HG02571 (cell line): Measurements from ENCODE around the gene RAB4A.
"Not testable (repeated sequence)": the region's sequence is repeated elsewhere in the genome, so short reads cannot be mapped to it uniquely, and the experiment has no call there.

Experiments
- ATAC-seq: cut with Tn5 transposase; IDR thresholded peaks from one replicate; pipeline ENCODE4 v1.9.1; 2021; ENCODE audit warnings: mild to moderate bottlenecking, moderate library complexity; ENCODE audit not compliant: unreplicated experiment

Gene RAB4A

DNA sequence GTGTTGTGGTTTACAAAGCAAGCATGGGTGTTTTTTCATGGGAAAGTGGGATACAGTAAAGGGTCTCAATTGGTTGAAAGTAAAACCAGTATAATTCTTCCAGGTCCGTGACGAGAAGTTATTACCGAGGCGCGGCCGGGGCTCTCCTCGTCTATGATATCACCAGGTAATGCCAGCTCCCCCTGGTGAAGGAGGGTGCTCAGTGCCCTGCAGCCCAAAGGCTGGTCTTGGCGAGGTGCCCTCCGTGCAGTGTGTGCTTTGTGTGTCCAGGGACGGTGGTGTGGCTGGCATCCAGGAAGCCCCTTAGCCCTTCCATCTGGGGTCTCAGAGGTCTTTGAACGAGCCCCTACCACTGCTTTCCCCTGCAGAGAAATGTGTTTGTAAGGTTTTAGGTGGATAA is 24.8 kb downstream of the RAB4A start:
- ATAC-seq, result no peak

DNA sequence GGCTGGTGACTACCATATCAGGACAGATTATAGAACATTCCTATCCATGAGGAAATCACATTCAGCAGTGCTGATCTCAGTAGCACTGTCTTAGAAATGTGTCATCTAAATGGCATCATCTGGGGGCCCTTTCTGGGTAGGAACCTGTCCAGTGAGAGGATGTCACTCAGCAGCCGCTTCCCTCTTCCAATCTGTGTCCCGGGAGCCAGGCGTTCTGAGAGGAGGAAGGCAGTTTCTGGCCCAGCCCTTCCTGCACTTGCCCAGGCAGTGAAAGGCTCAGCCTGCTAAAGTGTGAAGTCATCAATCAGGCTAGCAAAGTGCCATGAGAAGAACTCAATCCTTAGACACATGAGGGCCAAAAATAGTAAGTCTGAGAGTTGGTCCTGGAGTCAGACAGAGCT is 25.6 kb downstream of the RAB4A start:
- ATAC-seq, result no peak

DNA sequence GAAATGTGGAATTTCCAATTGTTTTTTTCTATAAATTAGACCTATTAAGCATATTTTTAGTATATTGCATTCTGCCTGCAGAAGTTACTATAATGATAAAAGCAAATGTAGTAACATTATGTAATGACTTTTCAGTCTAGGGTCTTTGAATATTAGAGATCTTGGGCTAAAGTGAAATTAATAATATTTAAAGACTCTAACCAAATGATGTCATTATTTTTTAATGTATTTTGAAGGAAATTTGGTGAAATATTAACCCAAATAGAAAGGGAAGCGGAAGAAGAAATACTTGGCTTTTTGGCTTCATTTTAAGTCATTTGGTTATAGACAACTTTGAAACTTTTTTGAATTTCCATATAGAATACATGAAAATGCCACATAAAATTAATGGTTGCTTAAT is 26.8 kb downstream of the RAB4A start:
- no peak for ATAC-seq

DNA sequence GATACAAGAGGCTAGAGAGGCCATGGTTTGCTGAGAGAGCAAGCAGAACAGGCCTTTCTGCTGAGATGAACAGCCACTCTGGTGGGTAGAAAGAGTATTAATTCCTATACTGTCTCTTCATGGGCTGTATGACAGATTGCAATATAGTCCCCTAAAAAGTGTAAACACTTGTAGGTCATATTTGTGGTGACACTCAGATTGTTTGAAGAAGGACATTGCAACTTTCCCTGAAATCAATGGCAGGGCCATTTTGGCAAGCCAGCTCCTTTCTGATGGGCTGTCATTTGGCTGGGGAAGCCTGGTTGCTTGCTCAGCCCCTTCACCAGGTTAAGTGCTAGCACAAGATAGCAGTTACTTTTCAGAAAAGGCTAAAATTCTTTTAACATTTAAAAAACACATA is 27.5 kb downstream of the RAB4A start:
- ATAC-seq, result no peak

DNA sequence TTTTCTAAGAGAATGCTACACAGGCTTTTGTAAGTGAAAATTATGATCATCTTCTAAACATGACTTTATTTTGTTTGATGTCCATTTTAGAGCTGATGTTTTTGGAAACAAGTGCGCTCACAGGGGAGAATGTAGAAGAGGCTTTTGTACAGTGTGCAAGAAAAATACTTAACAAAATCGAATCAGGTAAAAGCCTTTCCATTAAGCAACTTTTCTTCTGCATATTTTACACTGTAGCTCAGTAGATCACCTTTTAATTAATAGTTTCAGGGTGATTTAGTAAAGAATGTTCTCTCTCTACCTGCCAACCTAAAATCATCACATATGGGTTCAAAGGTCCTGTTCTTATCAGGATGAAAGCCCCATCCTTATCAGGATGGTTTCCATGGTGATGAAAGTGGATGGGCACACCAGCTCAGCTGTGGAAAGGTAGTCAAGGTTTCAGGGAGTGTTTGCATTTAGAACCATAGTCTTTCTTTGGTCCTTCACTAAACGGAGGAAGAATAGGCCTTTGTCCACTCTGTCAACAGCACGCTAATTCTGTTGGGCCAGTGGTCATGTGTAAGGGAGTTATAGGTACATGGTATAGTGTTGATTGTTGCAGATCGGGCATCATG is 28.1 kb downstream of the RAB4A start:
- ATAC-seq, result no peak

DNA sequence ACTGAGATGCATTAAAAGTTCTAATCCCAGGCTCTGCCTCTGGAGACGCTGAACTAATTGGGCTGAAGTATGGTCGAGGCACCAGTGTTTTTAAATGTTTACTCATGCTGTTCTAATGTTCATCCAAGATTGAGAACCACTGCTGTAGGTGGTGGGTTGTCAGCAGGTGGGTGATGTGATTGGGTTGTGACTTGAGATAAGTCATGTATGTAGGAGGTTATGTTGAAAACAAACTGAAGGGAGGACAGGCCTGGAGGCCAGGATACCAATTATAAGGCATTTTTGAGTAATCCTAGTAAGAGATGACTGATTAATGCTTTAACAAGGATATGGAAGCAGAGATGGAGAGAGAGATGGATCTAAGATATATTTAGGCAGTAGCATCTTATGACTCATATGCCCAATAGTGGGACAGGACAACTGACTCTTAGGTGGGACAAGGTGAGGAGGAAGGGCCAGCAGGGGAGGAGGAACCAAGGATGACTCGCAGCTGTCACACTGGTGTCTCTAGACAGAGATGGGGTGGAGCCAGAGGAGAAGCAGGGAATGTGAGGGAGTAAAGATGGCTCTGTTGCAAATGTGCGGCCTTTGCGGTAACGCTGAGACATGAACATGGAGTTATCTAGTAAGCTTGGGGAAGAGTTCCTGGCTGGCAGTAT is 29.3 kb downstream of the RAB4A start:
- ATAC-seq, result no peak

DNA sequence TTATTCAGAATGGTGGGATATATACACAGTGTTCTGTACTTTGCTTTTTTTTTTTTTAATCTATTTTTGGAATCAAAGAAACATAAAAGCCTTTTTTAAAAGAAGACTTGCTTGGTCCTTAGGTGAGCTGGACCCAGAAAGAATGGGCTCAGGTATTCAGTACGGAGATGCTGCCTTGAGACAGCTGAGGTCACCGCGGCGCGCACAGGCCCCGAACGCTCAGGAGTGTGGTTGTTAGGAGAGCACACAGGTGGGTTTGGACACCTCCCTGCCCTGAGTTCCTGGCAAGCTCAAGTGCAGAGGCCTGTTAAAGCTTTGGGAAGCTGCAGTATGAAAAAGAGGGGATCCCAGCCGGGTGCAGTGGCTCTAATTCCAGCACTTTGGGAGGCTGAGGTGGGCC is 31.8 kb downstream of the RAB4A start:
- no peak for ATAC-seq

DNA sequence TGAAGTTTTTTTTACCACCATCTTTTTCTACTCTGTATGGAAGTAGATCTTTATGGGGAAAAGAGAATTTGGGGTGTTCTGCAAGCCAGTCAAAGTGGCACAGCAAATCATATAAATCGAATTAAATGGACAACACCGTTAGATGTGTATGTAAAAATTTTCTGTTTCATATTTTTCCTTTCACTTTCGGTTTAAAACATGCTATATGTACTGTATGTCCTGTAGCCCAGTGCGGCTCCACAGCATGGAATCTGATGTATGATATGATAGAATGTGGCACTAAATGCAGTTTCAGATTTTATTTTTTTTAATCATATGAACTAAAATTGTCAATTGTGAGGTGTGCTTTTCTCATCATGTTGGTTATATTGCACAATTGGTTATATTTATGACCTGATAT is 32.9 kb downstream of the RAB4A start:
- no peak for ATAC-seq

DNA sequence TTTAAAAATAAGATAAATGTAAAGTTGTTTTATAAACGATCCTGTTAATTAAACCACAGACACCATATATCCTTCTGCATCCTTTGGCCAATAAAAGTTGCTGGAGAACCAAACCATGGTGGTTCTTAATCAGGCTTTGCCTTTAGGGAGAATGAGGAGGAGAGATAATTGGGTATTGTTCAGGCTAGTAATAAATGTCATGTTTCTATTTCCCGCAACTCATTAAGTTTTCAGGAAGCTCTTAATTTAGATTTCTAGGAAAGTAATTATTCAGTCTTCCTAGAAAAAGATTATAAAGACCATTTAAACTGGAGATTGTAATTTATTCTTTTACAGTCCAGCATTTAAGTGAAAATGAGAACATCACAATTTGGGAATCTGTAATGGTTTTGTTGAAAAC is 34.5 kb downstream of the RAB4A start:
- ATAC-seq, result no peak

DNA sequence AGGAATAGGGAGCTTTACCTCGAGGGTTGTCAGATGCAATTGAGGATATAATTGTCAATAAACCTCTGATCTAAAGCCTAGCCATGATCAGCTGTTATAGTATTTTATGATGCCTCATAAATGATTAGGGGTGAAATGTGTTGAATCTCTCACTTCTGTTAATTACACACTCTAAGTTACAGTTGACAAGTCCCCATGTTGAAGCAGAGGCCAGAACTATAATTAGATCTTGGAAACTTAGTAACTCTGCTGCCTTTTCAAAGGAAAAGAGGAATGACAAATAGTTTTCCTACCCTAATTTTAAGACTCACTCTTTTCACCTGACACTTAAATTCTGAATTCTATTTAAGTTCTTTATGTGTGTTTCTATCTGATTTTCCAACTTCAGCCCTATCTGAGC is 38.2 kb downstream of the RAB4A start:
- ATAC-seq, result no peak

DNA sequence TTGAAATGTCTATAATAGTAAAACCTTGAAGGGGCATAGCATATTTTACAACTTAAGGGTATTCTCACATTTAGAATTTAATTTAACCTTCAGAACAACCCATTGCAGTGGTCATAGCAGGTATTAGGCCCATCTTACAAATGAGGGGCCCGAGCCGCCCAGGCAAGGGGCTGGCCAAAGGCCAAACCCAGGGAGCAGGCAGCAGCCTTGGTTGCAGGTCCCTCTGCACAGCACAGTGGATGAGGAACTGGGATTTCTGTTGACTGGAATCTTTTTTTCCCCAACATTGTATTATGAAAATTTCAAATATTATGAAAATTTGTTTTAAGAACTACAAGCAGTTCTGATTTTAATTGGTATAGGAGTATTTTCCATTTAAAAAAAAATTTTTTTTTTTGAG is 38.8 kb downstream of the RAB4A start:
- no peak for ATAC-seq

DNA sequence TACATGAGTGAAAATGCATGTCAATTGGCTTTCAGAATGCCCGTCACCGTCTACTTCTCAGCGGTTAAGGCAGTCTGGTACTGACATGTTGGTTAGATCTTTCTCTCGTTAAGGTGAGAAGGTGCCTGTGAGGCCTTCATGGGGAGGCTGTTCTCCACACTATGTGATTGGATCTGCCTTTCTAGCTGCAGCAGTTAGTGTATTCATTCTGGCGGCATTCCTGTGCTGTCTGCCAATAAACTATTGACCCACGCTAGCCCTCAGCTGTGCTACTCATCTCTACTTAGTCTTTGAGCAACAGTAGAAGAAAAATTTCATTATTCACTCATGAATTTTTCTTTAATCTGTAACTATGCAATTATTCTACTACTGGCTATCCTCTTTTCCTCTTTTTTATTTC is 39.9 kb downstream of the RAB4A start:
- ATAC-seq, result no peak

DNA sequence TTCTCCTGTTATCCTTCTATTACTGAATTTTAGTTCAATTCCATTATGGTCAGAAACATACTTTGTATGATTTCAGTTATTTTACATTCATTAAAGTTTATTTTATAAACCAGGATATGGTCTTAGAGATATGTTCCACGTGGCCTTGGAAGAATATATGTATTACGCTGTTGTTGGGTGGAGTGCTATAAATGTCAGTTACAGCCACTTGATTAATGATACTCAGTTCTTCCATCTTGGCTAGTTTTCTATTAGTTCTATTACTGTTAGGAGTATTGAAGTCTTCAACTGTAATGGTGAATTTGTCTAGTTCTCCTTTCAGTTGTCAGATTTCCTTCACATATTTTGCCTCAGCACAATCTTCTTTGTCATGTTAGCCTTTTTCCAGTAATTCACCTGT is 45.3 kb downstream of the RAB4A start:
- ATAC-seq, result no peak

DNA sequence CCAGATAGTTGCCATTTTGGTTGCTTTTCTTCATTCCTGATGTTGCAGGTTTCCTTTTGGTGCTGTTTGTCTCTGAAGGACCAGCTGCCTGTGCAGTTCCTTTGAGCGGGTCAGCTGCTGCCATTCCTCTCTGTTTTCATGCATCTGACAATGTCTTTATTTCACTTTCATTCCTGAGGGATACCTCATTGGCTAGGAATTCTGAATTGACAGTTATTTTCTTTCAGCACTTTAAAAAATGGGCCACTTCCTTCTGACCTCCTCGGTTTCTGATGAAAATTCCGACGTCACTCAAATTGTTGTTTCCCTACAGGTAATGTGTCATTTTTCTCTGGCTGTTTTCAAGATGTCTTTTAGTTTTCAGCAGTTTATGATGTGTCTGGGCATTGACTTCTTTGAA is 47.1 kb downstream of the RAB4A start:
- ATAC-seq, result no peak

DNA sequence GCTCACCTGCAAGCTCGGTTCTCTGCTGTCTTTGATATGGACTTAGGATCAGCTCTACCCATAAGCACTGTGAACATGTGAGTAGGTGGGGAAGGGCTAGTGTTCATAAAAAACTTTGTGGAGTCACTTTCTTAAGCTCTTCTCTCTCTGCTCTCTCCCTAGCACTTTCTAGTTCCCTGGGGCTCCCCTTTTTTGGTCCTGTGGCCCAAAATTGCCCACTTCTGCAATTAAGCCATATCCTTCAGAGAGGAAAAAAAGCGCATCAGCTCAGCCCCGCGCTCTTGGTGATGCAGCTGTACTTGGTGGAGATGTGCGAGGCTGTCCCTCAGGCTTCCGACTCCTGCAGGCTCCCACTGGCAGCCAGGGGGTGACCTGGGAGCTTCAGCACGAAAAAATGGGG is 48.6 kb downstream of the RAB4A start:
- ATAC-seq, result no peak

DNA sequence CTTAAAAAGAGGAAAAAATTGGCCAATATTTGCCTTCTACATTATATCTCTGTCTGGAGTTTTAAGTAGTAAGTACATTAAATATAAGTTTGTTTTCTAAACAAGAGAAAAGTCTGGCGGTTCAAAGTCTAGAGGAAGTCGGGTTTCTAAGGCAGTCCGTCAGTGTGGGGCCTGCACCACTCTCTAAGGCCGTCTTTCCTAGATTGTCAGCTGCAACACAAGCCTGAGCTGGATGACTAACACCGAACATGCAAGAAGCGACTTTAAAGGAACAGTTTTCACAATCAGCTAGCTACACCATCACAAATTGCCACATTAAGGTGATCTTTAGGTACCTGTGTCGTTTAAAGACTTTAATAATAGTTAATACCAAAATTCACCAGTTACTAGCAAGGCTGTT is 52.3 kb downstream of the RAB4A start:
- no peak for ATAC-seq

DNA sequence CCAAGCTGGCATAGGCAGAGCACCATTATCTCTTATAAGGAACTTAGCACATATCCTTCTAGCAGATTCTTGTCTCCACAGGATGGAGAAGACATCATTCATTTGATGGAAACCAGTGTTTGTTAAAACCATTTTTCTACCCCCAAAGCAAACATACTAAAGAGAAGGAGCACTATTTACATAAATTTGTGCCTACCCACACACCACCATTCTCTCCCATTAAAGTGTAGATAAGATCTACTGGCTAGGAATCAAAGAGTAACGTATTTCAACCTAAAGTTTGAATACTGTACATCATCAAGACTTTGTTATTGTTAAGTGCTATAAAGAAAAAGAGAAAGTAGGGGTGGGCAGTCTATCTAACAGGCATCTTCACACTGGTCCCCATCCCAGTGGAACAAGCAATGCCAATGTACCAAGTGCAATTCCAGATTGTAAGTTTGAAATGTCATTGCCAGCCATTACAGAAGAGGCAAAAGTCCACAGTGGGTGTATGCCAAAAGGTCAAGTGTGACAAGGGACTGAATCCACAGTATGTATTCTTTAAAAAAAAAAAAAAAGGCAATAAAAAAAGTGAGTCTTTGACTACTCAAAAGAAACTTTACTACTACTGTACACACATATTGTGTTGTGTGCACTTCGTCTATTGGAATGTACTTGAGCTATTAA is 53.1 kb downstream of the RAB4A start:
- ATAC-seq, result no peak

DNA sequence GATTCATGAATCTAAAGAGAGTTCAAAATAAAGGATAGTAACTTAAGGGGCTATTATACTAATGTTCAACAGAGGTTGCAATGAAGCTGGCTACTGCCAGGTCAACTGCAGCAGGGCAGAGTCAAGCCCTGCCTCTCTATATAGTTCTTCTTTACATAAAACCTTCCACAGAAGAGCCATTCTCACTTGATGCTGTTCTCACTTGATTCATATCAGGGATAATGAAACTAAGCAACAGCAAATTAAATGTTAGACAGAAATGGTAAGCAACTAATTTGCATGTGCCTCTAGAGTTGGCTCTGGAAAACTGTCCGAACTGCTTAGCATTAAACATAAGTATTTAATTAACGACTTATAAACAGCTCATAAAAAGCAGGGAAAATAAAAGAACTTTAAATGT is 54.5 kb downstream of the RAB4A start:
- no peak for ATAC-seq

DNA sequence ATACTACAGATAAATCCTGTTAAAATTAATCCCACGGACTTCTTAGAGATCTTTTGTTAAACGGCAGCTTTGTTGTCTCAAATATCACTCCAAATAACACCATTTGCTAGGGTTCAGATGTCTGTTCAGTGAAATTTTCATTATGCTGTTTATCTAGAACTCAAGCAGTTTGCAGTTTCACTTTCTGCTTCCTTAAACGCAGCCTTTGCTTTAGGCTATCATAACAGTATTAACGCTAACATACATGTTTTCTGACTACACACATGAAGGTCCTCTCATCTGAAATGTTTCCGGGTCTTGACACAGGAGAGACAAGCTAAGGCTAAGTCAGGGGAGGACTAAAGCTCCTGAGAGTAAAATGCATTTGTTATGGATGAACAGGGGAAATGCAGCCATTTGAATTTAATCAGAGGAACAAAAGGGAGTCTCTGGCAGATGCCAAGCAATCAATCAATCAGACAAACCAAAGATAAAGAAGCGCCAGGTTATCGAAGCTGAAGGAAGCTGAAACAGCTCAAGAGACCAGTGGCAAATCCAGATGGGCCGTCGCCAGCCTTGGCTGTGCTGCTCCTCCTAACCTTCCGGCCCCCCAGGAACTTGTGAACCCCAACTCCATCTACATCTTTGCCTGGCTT is 55.1 kb downstream of the RAB4A start:
- ATAC-seq, result no peak

DNA sequence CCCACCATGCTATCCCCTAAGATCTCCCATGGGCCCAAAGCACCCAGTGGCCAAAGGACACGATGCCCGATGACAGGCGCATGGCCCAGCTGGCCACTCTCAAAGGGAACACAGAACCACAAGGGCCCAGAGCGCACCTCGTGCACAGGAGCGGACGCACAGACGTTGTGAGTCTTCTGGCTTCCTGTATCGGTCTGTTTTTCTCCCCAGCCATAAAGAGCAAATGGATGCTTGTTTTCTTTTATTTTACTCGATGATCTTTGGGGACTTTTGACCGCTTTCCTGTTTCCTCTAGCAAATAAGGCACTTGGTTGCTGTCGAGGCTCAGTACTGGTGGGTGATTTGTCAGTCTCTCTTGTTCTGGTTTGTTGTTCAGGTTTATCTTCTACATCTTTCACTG is 55.7 kb downstream of the RAB4A start:
- ATAC-seq, result no peak

DNA sequence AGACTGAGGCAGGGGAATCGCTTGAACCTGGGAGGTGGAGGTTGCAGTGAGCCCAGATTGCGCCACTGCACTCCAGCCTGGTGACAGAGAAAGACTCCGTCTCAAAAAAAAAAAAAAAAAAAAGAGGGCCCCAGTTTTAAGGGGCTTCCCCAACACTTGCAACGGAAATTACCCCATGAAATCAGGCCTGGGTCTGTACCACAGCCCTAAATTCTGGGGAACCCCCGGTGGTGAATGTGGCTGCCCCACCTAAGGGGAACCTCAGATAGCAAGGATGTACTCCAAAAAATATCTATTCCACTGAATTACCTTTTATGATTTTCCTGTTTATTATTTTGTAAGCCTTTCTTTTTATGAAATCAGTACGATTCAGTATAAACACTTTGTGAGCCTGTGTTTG is 56.9 kb downstream of the RAB4A start:
- not testable (repeated sequence) for ATAC-seq
